Measurements from ENCODE around the gene TBC1D4. TPM values are rescaled to one million over a fixed set of nuclear protein-coding genes. Genes with fewer than 3 reads are reported as not detected.

Gene TBC1D4
- total and polyA plus RNA-seq, 8 donors, result 16.6 to 31.7 (median 26.8) TPM

GRCh38 chr13:75417012-75417384, 65.0 kb downstream of the TBC1D4 start:
- DNase-seq (peak in 1 of 4 donors; percentile 48), ATAC-seq (peak; percentile 19)
- H3K27me3 ChIP-seq, result no peaks in the 10 kb centered on the region
- H3K36me3 ChIP-seq, result no peaks in the 10 kb centered on the region
- peaks cover 15 to 28% of the 10 kb centered on the region in 2 donors for H3K4me1 ChIP-seq
- TF ChIP-seq, protein P1, sequence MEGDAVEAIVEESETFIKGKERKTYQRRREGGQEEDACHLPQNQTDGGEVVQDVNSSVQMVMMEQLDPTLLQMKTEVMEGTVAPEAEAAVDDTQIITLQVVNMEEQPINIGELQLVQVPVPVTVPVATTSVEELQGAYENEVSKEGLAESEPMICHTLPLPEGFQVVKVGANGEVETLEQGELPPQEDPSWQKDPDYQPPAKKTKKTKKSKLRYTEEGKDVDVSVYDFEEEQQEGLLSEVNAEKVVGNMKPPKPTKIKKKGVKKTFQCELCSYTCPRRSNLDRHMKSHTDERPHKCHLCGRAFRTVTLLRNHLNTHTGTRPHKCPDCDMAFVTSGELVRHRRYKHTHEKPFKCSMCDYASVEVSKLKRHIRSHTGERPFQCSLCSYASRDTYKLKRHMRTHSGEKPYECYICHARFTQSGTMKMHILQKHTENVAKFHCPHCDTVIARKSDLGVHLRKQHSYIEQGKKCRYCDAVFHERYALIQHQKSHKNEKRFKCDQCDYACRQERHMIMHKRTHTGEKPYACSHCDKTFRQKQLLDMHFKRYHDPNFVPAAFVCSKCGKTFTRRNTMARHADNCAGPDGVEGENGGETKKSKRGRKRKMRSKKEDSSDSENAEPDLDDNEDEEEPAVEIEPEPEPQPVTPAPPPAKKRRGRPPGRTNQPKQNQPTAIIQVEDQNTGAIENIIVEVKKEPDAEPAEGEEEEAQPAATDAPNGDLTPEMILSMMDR (IDR thresholded peaks at IDR 0.05), result no peak
- intact Hi-C loops (cut with DNase I), result no loop called here
- H3K4me3 ChIP-seq, result no peak overlapping the region
- H3K27ac ChIP-seq, result no peak overlapping the region
- no peaks in the 10 kb centered on the region for H3K9me3 ChIP-seq

DNA sequence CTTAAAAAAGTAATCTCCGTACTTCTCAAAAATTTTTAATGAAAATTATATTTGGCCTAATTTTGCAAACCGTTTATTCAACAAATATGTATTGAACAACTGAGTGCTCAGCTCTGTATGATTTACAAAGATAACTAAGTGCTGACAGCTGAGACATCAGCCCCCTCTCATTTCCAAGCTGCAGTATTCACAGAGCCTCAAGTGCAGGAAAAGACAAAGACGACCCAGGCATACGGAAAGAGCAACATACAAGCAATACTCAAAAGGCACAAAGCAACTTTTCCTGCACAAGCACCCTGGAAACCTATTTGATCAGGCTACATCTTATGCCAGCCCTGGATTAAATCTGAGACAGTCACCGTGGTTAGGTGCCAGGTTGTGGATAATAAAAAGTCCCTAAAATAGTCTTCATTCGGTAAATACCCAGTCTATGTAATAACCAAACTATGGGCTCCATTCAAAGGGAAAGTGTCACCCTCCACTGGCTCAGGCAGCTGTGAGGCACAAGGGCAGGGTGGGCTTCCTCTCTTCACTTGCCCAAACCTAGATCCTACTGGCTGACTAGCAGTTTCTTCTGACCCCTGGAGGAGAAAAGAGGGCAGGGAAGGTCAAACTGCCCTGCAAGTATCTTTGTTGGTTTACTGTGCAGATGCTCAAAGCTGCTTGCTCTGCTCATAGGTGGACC, 65.5 kb downstream of the TBC1D4 start:
- Histone ChIP-seq H3K4me3 (no peak overlapping the region), H3K9me3 (no peaks in the 10 kb centered on the region), H3K36me3 (no peaks in the 10 kb centered on the region), H3K27ac (peak overlapping the region; percentile 5 to 73), H3K4me1 (peaks cover 15 to 28% of the 10 kb centered on the region in 2 donors), H3K27me3 (no peaks in the 10 kb centered on the region)
- no peak for DNase-seq
- ATAC-seq, result no peak
- TF ChIP-seq, protein P1 (IDR thresholded peaks at IDR 0.05), result no peak
- intact Hi-C loops (cut with DNase I), result no loop called here

GRCh38 chr13:75415694-75416093, 66.3 kb downstream of the TBC1D4 start:
- H3K4me3 ChIP-seq, result no peak overlapping the region
- no peaks in the 10 kb centered on the region for H3K27me3 ChIP-seq
- DNase-seq (peak in 1 of 4 donors; percentile 40), ATAC-seq (peak; percentile 38)
- intact Hi-C loops (cut with DNase I), result no loop called here
- TF ChIP-seq, protein P1 (IDR thresholded peaks at IDR 0.05), result no peak
- no peaks in the 10 kb centered on the region for H3K9me3 ChIP-seq
- H3K36me3 ChIP-seq, result no peaks in the 10 kb centered on the region
- H3K27ac ChIP-seq, result peak overlapping the region; percentile 5 to 73
- H3K4me1 ChIP-seq, result peaks cover 15 to 28% of the 10 kb centered on the region in 2 donors

DNA sequence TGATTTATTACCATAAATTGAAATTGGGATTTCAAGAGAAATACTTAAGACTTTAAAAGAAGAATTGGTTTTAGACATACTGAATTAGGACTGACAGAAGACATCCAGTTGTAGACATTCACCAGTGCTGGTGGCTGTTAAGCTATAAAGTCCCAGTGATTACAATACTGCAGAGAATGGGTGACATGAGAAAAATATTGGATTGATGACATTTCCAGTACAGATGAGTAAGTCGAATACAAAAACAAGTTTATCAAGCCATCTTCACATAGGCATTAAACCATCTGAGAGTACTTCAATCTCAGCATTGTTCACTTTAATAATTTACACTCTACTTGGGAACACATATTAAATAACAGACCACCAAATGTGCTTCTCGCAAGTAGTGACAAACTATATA, 66.8 kb downstream of the TBC1D4 start:
- Histone ChIP-seq H3K36me3 (no peaks in the 10 kb centered on the region), H3K9me3 (no peaks in the 10 kb centered on the region), H3K4me3 (no peak overlapping the region), H3K4me1 (peaks cover 15 to 28% of the 10 kb centered on the region in 2 donors), H3K27ac (peak overlapping the region; percentile 5 to 73), H3K27me3 (no peaks in the 10 kb centered on the region)
- DNase-seq (no peak), ATAC-seq (no peak)
- TF ChIP-seq, protein P1 (IDR thresholded peaks at IDR 0.05), result no peak
- intact Hi-C loops (cut with DNase I), result no loop called here

- DNase-seq (no peak), ATAC-seq (no peak)
- Histone ChIP-seq H3K9me3 (no peaks in the 10 kb centered on the region), H3K4me3 (no peak overlapping the region), H3K27me3 (no peaks in the 10 kb centered on the region), H3K4me1 (peaks cover 15 to 28% of the 10 kb centered on the region in 2 donors), H3K36me3 (no peaks in the 10 kb centered on the region), H3K27ac (no peak overlapping the region)
- intact Hi-C loops (cut with DNase I), result no loop called here
- TF ChIP-seq, protein P1 (IDR thresholded peaks at IDR 0.05), result no peak
Observed at GRCh38 chr13:75414036-75414827, 67.7 kb downstream of the TBC1D4 start.

Measured in left lung (tissue), 10 donors.